Mesenchymal stem cell (in vitro differentiated cells and primary cell): ENCODE measurements around the gene CLIP3.

ENCODE experiments used
- DNase-seq: peaks from one replicate; pipeline ENCODE4 v3.0.0-alpha.2; 2013
- H2AFZ ChIP-seq: one replicate; pipeline ENCODE4 v1.6.1; 2013; ENCODE audit warnings: low read depth, mild to moderate bottlenecking, control low read depth, inconsistent platforms, low read length, moderate library complexity
- H2AK5ac ChIP-seq: 2 replicates; pipeline ENCODE4 v1.6.1; 2013; ENCODE audit warnings: low read length, moderate library complexity, mild to moderate bottlenecking, inconsistent platforms; ENCODE audit not compliant: severe bottlenecking
- H2BK120ac ChIP-seq: one replicate; pipeline ENCODE4 v1.6.1; 2013; ENCODE audit warnings: low read depth, mild to moderate bottlenecking, inconsistent platforms, low read length, moderate library complexity
- H2BK12ac ChIP-seq, 2 experiments: one replicate each; pipeline ENCODE4 v1.6.1; 2013; ENCODE audit warnings: inconsistent platforms in 2 of 2, low read length in 2 of 2, mild to moderate bottlenecking in 2 of 2, moderate library complexity in 2 of 2, control low read depth in 1 of 2
- H2BK15ac ChIP-seq: one replicate; pipeline ENCODE4 v1.6.1; 2013; ENCODE audit warnings: mild to moderate bottlenecking, low read depth, inconsistent platforms; ENCODE audit not compliant: poor library complexity, severe bottlenecking
- H2BK5ac ChIP-seq: 2 replicates; pipeline ENCODE4 v1.6.1; 2013; ENCODE audit warnings: low read depth, mild to moderate bottlenecking, low read length, control low read depth, inconsistent platforms; ENCODE audit not compliant: poor library complexity, severe bottlenecking
- H3K14ac ChIP-seq, 2 experiments: one replicate each; pipeline ENCODE4 v1.6.1; 2013; ENCODE audit warnings: inconsistent platforms in 2 of 2, low read length in 2 of 2, control low read depth in 1 of 2, mild to moderate bottlenecking in 1 of 2, moderate library complexity in 1 of 2
- H3K18ac ChIP-seq, 2 experiments: one replicate each; pipeline ENCODE4 v1.6.1; 2013; ENCODE audit warnings: inconsistent platforms in 2 of 2, low read length in 2 of 2, control low read depth in 1 of 2, low read depth in 1 of 2, mild to moderate bottlenecking in 1 of 2
- H3K23ac ChIP-seq, 2 experiments: one replicate each; pipeline ENCODE4 v1.6.1; 2013; ENCODE audit warnings: inconsistent platforms in 2 of 2, low read length in 2 of 2, mild to moderate bottlenecking in 2 of 2, moderate library complexity in 2 of 2, control low read depth in 1 of 2
- H3K27ac ChIP-seq: 2 replicates; pipeline ENCODE4 v1.5.1; 2013; ENCODE audit warnings: mild to moderate bottlenecking, moderate library complexity, low read length, control low read depth, inconsistent platforms; ENCODE audit not compliant: poor library complexity, severe bottlenecking
- H3K27me3 ChIP-seq, 2 experiments: 2 replicates each; pipeline versions ENCODE4 v1.6.1 to v1.7.0; 2013; ENCODE audit warnings: low read length in 2 of 2, mild to moderate bottlenecking in 2 of 2, moderate library complexity in 2 of 2, control low read depth in 1 of 2, inconsistent platforms in 1 of 2; ENCODE audit not compliant: control insufficient read depth in 1 of 2, insufficient read depth in 1 of 2
- H3K36me3 ChIP-seq, 2 experiments: 2 replicates each; pipeline versions ENCODE4 v1.6.1 to v1.7.0; 2013; ENCODE audit warnings: low read length in 2 of 2, control low read depth in 1 of 2, inconsistent platforms in 1 of 2, low read depth in 1 of 2, mild to moderate bottlenecking in 1 of 2; ENCODE audit not compliant: insufficient read depth in 2 of 2, control insufficient read depth in 1 of 2
- H3K4ac ChIP-seq, 2 experiments: one replicate each; pipeline ENCODE4 v1.6.1; 2013; ENCODE audit warnings: inconsistent platforms in 2 of 2, low read length in 2 of 2, mild to moderate bottlenecking in 2 of 2, moderate library complexity in 2 of 2, control low read depth in 1 of 2, low read depth in 1 of 2
- H3K4me1 ChIP-seq: 2 replicates; pipeline ENCODE4 v1.6.1; 2013; ENCODE audit warnings: low read depth, low read length, control low read depth; ENCODE audit not compliant: control insufficient read depth, insufficient read depth
- H3K4me2 ChIP-seq: 2 replicates; pipeline ENCODE4 v1.6.1; 2013; ENCODE audit warnings: low read length, mild to moderate bottlenecking, inconsistent platforms; ENCODE audit not compliant: poor library complexity, severe bottlenecking
- H3K4me3 ChIP-seq, 2 experiments: 2 replicates each; pipeline versions ENCODE4 v1.5.1 to v1.7.0; 2013; ENCODE audit warnings: low read length in 2 of 2, mild to moderate bottlenecking in 2 of 2, control low read depth in 1 of 2, low read depth in 1 of 2; ENCODE audit not compliant: insufficient read depth in 1 of 2
- H3K79me1 ChIP-seq: replicated peaks from 2 replicates; pipeline ENCODE4 v1.6.1; 2013; ENCODE audit warnings: mild to moderate bottlenecking, control low read depth, low read length, inconsistent platforms; ENCODE audit not compliant: poor library complexity, severe bottlenecking
- H3K9ac ChIP-seq: 2 replicates; pipeline ENCODE4 v1.7.0; 2013; ENCODE audit warnings: mild to moderate bottlenecking, low read length, moderate library complexity
- H3K9me3 ChIP-seq: 2 replicates; pipeline ENCODE4 v1.7.0; 2013; ENCODE audit warnings: mild to moderate bottlenecking, low read length; ENCODE audit not compliant: control insufficient read depth
- H4K8ac ChIP-seq: one replicate; pipeline ENCODE4 v1.6.1; 2013; ENCODE audit warnings: inconsistent platforms, mild to moderate bottlenecking, low read length, moderate library complexity
- H4K91ac ChIP-seq: one replicate; pipeline ENCODE4 v1.6.1; 2013; ENCODE audit warnings: mild to moderate bottlenecking, low read length, inconsistent platforms
- WGBS: methylation state at CpG from one replicate; pipeline ENCODE4 v1.1.7; 2013; ENCODE audit warnings: mixed read lengths; 5-methylcytosine and 5-hydroxymethylcytosine counted together

The CLIP3 gene

DNA sequence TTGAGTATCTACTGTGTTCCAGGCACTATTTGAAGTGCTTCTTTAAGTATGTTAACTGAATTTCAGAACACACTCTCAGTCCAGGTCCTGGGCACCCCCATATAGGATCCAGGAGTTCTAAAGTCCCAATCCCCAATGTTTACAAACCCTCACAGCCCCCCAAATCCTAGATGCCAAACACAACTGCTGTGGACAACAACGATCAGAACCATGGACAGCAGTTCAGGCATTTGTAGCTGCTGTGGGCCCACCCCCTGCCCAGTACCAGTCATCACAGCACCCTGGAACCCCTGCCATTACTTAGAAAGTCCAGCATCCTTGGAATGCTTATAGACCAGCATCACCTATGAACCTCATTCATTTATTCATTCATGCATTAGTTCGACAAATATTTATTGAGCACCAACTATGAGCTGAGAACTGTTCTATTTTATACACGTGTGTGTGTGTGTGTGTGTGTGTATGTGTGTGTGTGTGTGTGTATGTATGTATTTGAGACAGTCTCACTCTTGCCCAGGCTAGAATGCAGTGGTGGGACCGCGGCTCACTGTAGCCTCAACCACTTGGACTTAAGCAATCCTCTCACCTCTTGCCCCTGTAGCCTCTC, 57.0 kb downstream of the CLIP3 start:
- no peak overlapping the region for H2BK5ac ChIP-seq
- DNase-seq: peak; percentile 40
- H3K4ac ChIP-seq: no peak overlapping the region
- no peak overlapping the region for H3K14ac ChIP-seq
- H3K4me2 ChIP-seq: no peak overlapping the region
- no peaks in the 10 kb centered on the region for H3K36me3 ChIP-seq
- H3K27me3 ChIP-seq: peaks cover 8 to 30% of the 10 kb centered on the region in 2 experiments
- H3K9ac ChIP-seq: no peak overlapping the region
- 29% methylated on average over 2 of the region's 5 CpGs for WGBS
- H3K4me3 ChIP-seq: no peak overlapping the region
- H3K79me1 ChIP-seq: no peaks in the 10 kb centered on the region
- no peak overlapping the region for H2AK5ac ChIP-seq
- H3K9me3 ChIP-seq: no peaks in the 10 kb centered on the region
- H2BK120ac ChIP-seq: no peak overlapping the region
- no peak overlapping the region for H2BK15ac ChIP-seq
- no peak overlapping the region for H2BK12ac ChIP-seq
- H2AFZ ChIP-seq: no peak overlapping the region
- H4K8ac ChIP-seq: no peak overlapping the region
- no peak overlapping the region for H3K18ac ChIP-seq
- H3K27ac ChIP-seq: no peak overlapping the region
- H3K23ac ChIP-seq: no peak overlapping the region
- no peaks in the 10 kb centered on the region for H3K4me1 ChIP-seq
- H4K91ac ChIP-seq: no peak overlapping the region

DNA sequence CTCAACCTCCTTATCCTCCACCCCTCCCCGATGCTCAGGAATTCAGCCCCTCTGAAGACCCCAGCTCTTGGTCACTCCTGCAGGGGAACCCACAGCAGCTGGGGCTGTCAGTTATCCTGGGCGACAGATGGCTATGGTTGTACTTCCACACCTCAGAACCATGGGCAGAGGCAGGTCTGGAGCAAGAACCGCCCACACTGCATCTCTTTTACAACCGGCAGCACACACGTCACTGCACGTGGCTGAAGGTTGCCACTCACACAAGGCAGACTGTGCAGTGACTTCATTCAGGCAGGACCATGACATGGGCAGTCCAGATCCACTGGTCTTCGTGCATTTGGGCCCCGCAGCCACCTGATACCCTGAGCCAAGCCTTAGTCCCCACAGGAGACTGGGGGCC, 59.2 kb downstream of the CLIP3 start:
- H3K4me1 ChIP-seq: no peaks in the 10 kb centered on the region

DNA sequence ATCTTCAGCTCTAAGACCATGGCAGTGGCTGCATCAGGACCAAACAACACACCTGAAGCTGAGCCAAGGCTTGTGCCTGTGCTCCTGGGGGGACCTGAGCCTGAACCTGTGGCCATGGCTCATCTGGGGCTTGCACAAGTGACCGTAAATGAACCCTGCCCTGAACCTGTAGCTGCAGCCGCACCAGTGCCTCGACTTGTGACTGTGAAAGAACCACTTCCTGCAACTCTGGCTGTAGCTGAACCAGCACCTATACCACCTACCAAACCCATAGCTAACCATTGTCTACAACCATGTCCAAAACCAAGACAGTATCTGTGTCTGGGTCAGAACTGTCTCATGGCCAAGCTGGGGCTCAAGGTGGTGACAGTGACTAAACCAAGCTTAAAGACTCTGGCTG, 65.9 kb downstream of the CLIP3 start:
- Histone ChIP-seq H4K8ac (no peak overlapping the region), H3K4me3 (no peak overlapping the region), H3K9ac (no peak overlapping the region), H2AK5ac (no peak overlapping the region), H3K4me2 (no peak overlapping the region), H3K27me3 (peaks cover 7 to 22% of the 10 kb centered on the region in 2 experiments), H2BK120ac (no peak overlapping the region), H2BK15ac (no peak overlapping the region), H3K18ac (no peak overlapping the region), H2BK12ac (no peak overlapping the region), H3K4me1 (no peaks in the 10 kb centered on the region), H2AFZ (no peak overlapping the region), H3K23ac (no peak overlapping the region), H4K91ac (no peak overlapping the region), H3K36me3 (no peaks in the 10 kb centered on the region), H3K79me1 (no peaks in the 10 kb centered on the region), H3K9me3 (no peaks in the 10 kb centered on the region), H3K27ac (no peak overlapping the region), H3K4ac (no peak overlapping the region), H3K14ac (no peak overlapping the region), H2BK5ac (no peak overlapping the region)
- WGBS: 84% methylated on average over 3 of the region's 3 CpGs
- DNase-seq: no peak

More for the DNA sequence above, 59.2 kb downstream of the CLIP3 start:
- no peak overlapping the region for H4K8ac ChIP-seq
- H2BK5ac ChIP-seq: no peak overlapping the region
- H4K91ac ChIP-seq: no peak overlapping the region
- H3K79me1 ChIP-seq: no peaks in the 10 kb centered on the region
- H3K4me3 ChIP-seq: no peak overlapping the region
- no peak overlapping the region for H3K4ac ChIP-seq
- H3K27me3 ChIP-seq: peaks cover 8 to 22% of the 10 kb centered on the region in 2 experiments
- H3K27ac ChIP-seq: no peak overlapping the region
- no peak overlapping the region for H2AFZ ChIP-seq
- H3K36me3 ChIP-seq: no peaks in the 10 kb centered on the region
- H2BK15ac ChIP-seq: no peak overlapping the region
- H2BK12ac ChIP-seq: no peak overlapping the region
- H3K23ac ChIP-seq: no peak overlapping the region
- H3K14ac ChIP-seq: peak overlapping the region in 1 of 2 experiments; percentile 39
- H3K4me2 ChIP-seq: no peak overlapping the region
- H3K18ac ChIP-seq: no peak overlapping the region
- WGBS: 50% methylated on average over 8 of the region's 8 CpGs
- no peak overlapping the region for H3K9ac ChIP-seq
- H2AK5ac ChIP-seq: no peak overlapping the region
- H2BK120ac ChIP-seq: no peak overlapping the region
- no peaks in the 10 kb centered on the region for H3K9me3 ChIP-seq
- no peak for DNase-seq
